ENCODE measurements around the gene HDHD5.
"Not testable (repeated sequence)": the region's sequence is repeated elsewhere in the genome, so short reads cannot be mapped to it uniquely, and the experiment has no call there.

The HDHD5 gene

DNA sequence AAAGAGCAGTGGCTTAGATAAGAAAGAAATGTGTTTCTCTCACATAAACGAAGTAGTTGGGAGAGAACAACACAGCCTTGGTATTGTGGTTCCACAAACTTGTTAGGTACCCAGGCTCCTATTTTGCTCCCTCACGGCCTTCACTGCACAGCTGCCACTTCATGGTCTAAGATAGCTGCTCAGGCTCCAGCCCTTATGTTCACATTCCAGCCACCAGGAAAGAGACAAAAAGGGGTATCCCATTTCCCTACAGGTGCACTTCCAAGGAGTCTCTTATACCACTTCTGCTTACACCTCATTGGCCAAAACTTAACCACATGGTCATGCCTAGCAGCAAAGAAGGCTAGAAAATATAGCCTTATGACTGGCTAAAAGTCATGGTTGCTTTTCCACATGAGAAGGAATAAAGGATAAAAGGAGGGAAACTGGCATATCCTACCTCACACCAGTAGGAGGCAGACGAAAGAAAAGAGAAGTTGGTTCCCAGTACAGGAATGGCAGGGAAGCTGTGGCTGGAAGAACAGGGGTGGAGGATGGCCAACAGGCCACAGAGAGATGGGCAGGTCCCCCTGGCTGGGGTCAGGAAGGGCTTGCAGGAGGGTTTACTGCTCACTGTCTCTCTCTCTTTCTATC is 5.4 kb upstream of the HDHD5 start:
- ATAC-seq, result no peak
- peaks cover 6% of the 10 kb centered on the region for H3K27me3 Mint-ChIP-seq
- no peak overlapping the region for H3K4me3 Mint-ChIP-seq

DNA sequence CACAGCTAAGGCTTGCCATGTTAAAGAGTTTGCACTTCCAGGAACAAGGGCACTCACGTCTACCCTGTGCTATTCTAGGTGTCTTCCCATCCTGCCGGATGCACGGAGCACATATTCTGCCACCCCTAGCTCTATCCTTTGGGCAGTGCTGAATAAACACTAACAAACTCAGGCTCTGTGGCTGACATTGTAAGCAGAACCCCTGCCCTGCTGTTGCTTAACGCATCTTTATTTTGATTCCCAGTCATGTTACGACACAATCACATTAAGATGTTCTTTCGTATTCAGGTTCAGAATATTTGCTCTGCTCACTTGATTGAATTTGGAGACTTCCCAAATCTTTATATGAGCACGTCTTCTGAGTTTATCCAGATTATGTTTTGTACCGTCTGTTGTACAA is 3.7 kb upstream of the HDHD5 start:
- peaks cover 22% of the 10 kb centered on the region for H3K4me1 Mint-ChIP-seq
- H3K9me3 Mint-ChIP-seq, result no peaks in the 10 kb centered on the region
- no peaks in the 10 kb centered on the region for H3K27me3 Mint-ChIP-seq
- H3K4me3 Mint-ChIP-seq, result no peak overlapping the region
- DNase-seq (no peak), ATAC-seq (no peak)
- H3K27ac Mint-ChIP-seq, result no peak overlapping the region

More for the DNA sequence above, 5.4 kb upstream of the HDHD5 start:
- no peak overlapping the region for H3K27ac Mint-ChIP-seq
- no peaks in the 10 kb centered on the region for H3K9me3 Mint-ChIP-seq
- no peak for DNase-seq
- peaks cover 10% of the 10 kb centered on the region for H3K4me1 Mint-ChIP-seq

DNA sequence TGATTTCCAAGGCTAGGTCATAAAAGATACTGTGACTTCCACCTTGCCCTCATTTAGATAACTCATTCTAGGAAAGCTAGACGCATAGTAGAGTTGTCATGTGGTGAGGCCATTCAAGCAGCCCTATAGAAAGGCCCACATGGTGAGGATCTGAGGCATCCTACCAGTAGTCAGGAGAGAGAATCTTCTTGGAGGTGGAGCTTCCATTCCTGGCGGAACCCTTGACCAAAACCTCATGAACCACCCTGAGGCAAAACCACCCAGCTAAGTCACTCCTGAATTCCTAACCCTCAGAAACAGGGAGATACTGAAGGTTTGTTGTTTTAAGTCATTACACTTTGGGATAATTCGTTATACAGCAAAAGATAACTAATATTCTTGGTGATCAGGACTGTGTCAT is 2.9 kb upstream of the HDHD5 start:
- no peaks in the 10 kb centered on the region for H3K27me3 Mint-ChIP-seq
- H3K4me1 Mint-ChIP-seq, result peaks cover 29% of the 10 kb centered on the region
- ATAC-seq (no peak), DNase-seq (no peak)
- H3K9me3 Mint-ChIP-seq, result no peaks in the 10 kb centered on the region
- no peak overlapping the region for H3K27ac Mint-ChIP-seq
- H3K4me3 Mint-ChIP-seq, result no peak overlapping the region

DNA sequence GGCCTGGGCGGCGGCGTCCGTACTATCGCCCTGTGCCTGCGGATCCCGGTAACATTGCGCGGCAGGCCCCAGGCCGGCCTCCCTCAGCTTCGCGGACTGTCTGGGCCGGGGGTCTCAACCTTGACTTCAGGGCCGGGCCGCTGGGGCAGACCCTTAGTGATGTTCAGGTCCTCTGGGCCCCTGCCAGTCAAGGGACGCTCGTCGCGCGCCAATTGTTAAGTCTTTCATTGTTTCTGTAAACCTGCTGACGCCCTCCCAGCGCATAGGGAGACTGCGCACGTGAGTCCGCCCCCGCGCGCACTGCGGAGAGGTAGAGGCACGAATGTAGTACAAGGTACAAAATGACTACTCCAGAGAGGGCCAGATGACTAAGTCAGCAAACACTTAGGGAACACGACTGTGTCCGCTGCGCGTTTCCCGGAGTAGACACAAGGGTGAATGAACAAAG is 451 bp upstream of the HDHD5 start:
- peak; percentile 45 to 69 for DNase-seq
- ATAC-seq, result peak; percentile 66
- Mint-ChIP-seq H3K4me1 (peaks cover 50% of the 10 kb centered on the region), H3K4me3 (peak overlapping the region; percentile 84 to 95), H3K27ac (peak overlapping the region; percentile 52 to 59), H3K27me3 (no peaks in the 10 kb centered on the region), H3K9me3 (no peaks in the 10 kb centered on the region)

DNA sequence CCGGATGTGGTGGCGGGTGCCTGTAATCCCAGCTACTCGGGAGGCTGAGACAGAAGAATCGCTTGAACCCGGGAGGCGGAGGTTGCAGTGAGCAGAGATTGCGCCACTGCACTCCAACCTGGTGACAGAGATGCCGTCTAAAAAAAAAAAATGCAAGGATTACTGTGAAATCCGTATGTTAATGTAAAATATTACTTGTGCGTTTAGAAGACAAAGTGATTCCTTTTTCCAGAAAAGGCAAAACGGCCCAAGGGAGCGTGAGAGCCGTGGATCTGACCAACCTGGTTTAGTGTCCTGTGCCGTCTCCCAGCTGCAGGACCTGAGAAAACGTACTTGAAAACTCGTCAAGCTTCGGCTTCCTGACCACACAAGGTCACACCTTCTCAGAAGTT is 905 bp downstream of the HDHD5 start:
- ATAC-seq, result no peak
- peaks cover 55% of the 10 kb centered on the region for H3K4me1 Mint-ChIP-seq
- H3K4me3 Mint-ChIP-seq, result peak overlapping the region; percentile 84 to 95
- no peaks in the 10 kb centered on the region for H3K27me3 Mint-ChIP-seq
- H3K27ac Mint-ChIP-seq, result peak overlapping the region; percentile 90 to 93
- no peaks in the 10 kb centered on the region for H3K9me3 Mint-ChIP-seq
- no peak for DNase-seq

DNA sequence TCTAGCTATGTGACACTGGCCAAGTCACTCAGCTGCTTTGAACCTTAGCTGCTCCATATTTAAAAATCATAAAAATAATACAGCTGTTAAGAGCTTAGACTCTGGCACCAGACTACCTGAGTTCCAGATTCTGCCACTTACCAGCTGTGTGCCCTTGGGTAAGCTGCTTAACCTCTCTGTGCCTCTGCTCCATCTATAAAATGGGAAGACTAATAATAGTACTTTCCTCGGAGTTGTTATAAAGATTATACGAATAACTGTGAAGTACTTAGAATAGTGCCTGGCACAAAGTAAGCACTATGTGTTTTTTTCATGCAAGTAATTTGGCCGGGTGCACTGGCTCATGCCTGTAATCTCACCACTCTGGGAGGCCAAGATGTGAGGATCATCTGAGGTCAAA is 1.4 kb downstream of the HDHD5 start:
- Mint-ChIP-seq H3K4me1 (peaks cover 59% of the 10 kb centered on the region), H3K4me3 (peak overlapping the region; percentile 84 to 95)
- ATAC-seq, result no peak

DNA sequence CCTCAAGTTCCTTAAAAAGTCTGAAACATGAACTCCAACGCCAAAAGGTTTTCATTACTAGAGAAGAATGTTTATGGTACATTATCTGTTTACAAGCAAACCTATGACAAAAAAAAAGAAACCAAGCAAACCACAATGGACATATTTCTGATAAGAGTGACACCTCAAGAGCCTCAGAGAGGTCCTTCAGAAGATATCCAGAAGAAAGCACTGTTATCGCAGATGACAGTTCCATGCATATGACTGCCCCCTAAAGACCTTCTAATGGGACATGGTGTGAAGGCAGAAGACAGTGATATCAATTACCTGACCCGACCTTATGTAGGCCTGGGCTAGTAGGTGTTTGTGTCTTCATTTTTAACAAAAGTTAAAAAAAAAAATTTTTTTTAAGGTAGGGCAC is 3.1 kb downstream of the HDHD5 start:
- no peak overlapping the region for H3K27ac Mint-ChIP-seq
- no peaks in the 10 kb centered on the region for H3K9me3 Mint-ChIP-seq
- H3K4me1 Mint-ChIP-seq, result peaks cover 72% of the 10 kb centered on the region
- ATAC-seq (no peak), DNase-seq (no peak)
- H3K4me3 Mint-ChIP-seq, result peak overlapping the region; percentile 24 to 53
- H3K27me3 Mint-ChIP-seq, result no peaks in the 10 kb centered on the region

More for the DNA sequence above, 1.4 kb downstream of the HDHD5 start:
- Mint-ChIP-seq H3K27ac (no peak overlapping the region), H3K27me3 (no peaks in the 10 kb centered on the region), H3K9me3 (no peaks in the 10 kb centered on the region)
- no peak for DNase-seq

DNA sequence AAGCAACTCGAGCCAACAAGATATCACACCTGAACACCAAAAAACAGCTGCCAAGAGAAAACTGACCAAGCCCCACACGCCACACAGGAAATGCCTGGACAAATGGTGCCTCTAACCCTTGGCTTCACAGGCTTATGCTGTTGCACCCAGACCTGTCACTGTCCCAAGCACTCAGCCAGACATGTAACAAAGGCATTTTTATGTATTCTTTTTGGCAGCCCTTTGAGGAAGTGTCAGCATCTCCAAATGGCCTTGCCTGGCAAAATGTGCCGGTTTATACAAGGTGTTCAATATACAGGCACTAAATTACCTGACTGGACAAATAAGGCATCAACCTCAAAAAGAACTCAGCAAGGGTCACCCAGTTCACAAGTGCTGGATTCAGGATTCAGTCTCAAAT is 6.1 kb downstream of the HDHD5 start:
- no peaks in the 10 kb centered on the region for H3K9me3 Mint-ChIP-seq
- H3K27ac Mint-ChIP-seq, result no peak overlapping the region
- no peaks in the 10 kb centered on the region for H3K27me3 Mint-ChIP-seq
- DNase-seq, result no peak
- no peak for ATAC-seq
- no peak overlapping the region for H3K4me3 Mint-ChIP-seq
- H3K4me1 Mint-ChIP-seq, result peaks cover 66% of the 10 kb centered on the region

DNA sequence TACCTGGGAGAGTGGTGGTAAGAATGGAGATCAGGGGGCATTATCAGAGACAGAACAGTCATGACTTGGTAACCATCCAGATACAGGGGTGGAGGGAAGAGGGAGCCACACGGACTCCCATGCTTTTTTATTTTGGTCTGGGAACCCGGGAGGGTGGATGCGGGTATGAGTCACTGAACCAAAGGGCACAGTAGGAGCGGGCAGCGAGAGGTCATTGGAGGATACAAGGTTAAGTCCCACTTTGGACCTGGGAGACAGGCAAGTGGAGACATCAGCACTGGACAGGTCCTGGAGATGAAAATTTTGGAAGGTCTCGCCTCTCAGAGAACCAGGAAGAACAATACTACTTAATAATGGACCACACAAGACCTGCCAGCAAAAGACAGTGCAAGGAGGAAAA is 6.7 kb downstream of the HDHD5 start:
- no peak for ATAC-seq
- Mint-ChIP-seq H3K27me3 (no peaks in the 10 kb centered on the region), H3K4me1 (peaks cover 64% of the 10 kb centered on the region), H3K9me3 (no peaks in the 10 kb centered on the region), H3K4me3 (no peak overlapping the region), H3K27ac (peak overlapping the region in 1 of 2 donors; percentile 22)
- no peak for DNase-seq

DNA sequence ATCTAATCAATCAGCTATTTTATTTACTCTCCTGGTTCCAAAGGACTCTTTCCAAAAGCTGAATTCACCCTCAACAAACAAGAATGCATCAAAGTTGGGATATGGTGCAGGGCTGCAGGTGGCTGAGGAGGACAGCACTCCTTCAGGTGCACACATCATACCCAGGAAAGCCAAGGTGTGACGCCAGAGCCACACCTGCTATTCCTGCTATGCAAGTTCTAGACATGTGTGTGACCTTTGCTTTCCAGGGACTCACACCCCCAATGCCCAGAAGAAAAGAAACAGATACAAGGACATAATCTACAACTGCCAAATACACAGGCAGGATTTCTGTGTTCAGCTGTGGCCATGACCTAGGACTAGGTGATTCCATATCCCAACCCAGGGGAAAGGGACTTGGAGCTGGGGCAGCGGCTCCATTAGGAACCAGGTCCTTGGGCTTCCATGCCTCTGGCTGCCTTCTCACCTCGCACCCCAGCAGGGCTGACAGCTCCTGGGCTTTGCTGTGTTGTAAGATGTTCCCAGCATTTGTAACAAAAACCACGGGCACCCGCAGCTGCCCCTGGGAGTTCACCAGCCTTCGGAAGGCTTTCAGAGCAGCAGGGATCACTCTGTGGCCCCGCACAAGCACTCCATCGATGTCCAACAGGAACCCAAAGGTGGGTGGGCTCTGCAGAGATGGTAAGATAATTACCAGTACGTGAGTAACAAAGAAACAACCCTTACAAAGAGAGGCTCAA is 9.8 kb downstream of the HDHD5 start:
- H3K27me3 Mint-ChIP-seq, result no peaks in the 10 kb centered on the region
- no peaks in the 10 kb centered on the region for H3K9me3 Mint-ChIP-seq
- no peak overlapping the region for H3K27ac Mint-ChIP-seq
- DNase-seq (no peak), ATAC-seq (no peak)
- no peak overlapping the region for H3K4me3 Mint-ChIP-seq
- H3K4me1 Mint-ChIP-seq, result peaks cover 36% of the 10 kb centered on the region

DNA sequence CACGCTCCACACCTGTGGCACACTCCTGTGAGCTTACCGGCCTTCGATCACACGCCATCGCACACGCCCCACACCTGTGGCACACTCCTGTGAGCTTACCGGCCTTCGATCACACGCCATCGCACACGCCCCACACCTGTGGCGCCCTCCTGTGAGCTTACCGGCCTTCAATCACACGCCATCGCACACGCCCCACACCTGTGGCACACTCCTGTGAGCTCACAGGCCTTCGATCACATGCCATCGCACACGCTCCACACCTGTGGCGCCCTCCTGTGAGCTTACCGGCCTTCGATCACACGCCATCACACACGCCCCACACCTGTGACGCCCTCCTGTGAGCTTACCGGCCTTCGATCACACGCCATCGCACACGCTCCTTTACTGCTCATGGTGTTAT is 11.6 kb downstream of the HDHD5 start:
- H3K27me3 Mint-ChIP-seq, DNase-seq, H3K9me3 Mint-ChIP-seq, H3K4me3 Mint-ChIP-seq, ATAC-seq: not testable (repeated sequence)
- H3K27ac Mint-ChIP-seq, result peak overlapping the region in 1 of 2 donors; percentile 71
- H3K4me1 Mint-ChIP-seq, result peaks cover 25% of the 10 kb centered on the region

DNA sequence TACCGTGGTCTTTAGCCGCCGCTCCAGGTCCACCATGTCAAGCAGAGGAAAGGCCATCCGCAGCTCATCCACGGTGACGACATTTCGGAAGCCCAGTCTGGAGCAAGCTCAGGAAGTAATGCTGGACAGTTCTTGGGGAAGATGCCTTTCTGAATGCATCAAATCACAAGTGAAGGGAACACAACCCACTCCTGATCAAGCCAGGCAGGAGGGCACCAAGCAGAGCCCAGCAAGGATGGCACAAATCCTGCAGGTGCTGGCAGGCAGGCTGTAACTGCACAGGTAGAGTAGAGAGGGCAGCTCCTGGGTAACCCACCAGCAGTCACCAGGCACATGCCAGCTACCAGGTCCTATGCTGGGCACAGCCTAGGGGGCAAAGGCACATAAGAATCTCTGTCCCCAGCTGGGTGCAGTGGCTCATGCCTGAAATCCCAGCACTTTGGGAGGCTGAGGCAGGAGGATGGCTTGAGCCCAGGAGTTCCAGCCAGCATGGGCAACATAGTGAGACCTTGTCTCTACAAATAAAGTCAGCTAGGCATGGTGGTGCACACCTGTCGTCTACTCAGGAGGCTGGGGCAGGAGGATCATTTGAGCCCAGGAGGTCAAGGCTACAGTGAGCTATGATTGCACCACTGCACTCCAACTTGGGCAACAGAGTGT is 13.9 kb downstream of the HDHD5 start:
- H3K4me3 Mint-ChIP-seq, result no peak overlapping the region
- no peak for ATAC-seq
- H3K27ac Mint-ChIP-seq, result peak overlapping the region in 1 of 2 donors; percentile 78
- peaks cover 14% of the 10 kb centered on the region for H3K4me1 Mint-ChIP-seq
- no peaks in the 10 kb centered on the region for H3K9me3 Mint-ChIP-seq
- H3K27me3 Mint-ChIP-seq, result no peaks in the 10 kb centered on the region
- DNase-seq, result no peak

DNA sequence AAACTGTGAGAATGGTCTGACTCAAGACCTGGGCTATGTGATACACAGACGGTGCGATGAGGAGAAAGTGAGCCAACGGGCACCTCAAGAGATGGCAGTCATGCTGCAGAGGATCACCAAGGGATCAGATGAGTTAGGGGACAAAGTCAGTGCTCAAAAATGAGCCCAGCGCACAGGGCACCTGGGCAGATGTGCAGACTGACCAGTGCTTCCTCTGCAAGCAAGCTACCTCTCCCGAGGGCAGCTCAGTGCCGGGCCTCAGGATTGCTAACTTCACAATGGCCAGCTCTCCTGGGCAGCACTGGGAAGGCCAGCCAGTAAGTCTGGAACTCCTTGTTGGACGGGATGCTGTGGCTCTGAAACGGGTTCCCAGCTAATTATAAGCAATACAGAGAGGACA is 15.3 kb downstream of the HDHD5 start:
- DNase-seq (no peak), ATAC-seq (no peak)
- H3K9me3 Mint-ChIP-seq, result no peaks in the 10 kb centered on the region
- H3K27me3 Mint-ChIP-seq, result no peaks in the 10 kb centered on the region
- H3K27ac Mint-ChIP-seq, result no peak overlapping the region
- H3K4me1 Mint-ChIP-seq, result peaks cover 8% of the 10 kb centered on the region
- no peak overlapping the region for H3K4me3 Mint-ChIP-seq

DNA sequence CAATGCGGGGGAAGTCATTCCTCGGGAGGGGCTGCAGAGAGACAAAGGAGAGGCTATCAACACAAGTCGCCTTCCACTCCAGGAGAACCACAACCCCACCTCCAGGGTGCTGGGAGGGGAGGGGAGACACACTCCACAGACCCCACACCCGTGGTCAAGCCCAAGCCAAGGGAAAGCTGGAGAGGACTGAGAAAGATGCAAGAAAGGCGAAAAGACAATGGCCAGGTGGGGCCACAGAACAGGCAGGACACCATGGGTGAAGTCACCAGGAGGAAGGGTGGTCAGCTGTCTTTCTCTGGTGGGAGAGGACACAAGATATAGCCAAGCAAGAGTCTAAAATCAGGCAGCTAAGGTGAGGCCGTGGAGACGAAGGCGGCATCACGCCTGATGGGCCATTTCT is 16.0 kb downstream of the HDHD5 start:
- ATAC-seq (no peak), DNase-seq (no peak)
- H3K27ac Mint-ChIP-seq, result peak overlapping the region in 1 of 2 donors; percentile 8
- peaks cover 5% of the 10 kb centered on the region for H3K4me1 Mint-ChIP-seq
- no peak overlapping the region for H3K4me3 Mint-ChIP-seq
- H3K27me3 Mint-ChIP-seq, result no peaks in the 10 kb centered on the region
- no peaks in the 10 kb centered on the region for H3K9me3 Mint-ChIP-seq

DNA sequence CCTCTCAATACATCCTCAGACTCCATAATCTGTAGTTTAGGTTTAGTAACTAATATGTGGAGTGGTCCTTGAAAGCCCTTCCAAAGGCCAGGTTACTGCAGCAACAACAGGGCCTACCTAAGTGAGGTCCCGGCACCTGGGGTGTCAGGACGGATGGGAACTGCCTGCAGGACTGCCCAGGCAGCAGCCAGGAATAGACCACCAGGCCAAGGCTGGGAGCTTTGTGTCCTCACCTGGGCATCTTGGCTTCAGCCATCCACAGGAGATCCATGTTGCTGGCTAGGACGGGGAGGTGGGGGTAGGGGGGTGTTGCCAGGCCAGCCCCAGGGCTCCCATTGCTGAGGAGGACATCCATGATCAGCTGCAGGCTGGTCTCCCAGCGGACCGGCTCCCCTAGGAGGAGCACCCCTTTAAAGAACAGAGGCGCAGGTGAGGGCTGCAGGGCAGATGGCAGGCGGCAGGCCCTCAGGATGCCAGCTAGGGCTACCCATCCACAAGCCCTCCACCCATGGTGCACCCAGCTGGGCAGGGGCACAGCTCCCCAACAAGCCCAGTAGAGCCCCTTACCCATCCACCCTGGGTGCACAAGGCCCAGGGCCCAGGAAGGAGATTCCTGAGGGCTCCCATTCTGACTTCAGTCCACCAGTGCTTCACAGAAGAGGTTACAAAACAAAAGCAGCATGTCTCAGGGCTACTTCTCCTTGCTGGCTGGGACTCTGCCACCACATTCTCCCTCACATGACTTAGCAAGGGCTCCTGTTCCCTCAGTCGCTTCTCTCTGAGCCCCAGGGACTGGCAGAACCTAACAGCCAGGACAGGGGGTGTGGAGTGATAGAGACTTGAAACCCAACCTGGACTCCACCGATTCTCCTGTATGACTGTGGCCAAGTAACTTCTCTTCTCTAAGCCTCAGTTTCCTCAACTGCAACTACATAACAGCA is 18.0 kb downstream of the HDHD5 start:
- H3K27me3 Mint-ChIP-seq, result no peaks in the 10 kb centered on the region
- H3K4me3 Mint-ChIP-seq, result no peak overlapping the region
- no peak overlapping the region for H3K27ac Mint-ChIP-seq
- no peaks in the 10 kb centered on the region for H3K4me1 Mint-ChIP-seq
- no peaks in the 10 kb centered on the region for H3K9me3 Mint-ChIP-seq
- ATAC-seq (no peak), DNase-seq (no peak)
